Neural crest cell (in vitro differentiated cells): ENCODE results near the gene CENATAC. TPM values are rescaled to one million over a fixed set of nuclear protein-coding genes. Genes with fewer than 3 reads are reported as not detected.
"Not testable (repeated sequence)": the region's sequence is repeated elsewhere in the genome, so short reads cannot be mapped to it uniquely, and the experiment has no call there.

Source experiments
- DNase-seq: peaks from one replicate; pipeline ENCODE4 v3.0.0; 2021; ENCODE audit warnings: low read depth, mixed read lengths, low spot score
- H3K27ac Mint-ChIP-seq: one replicate; pipeline ENCODE4 v1.8.0; 2021; ENCODE audit warnings: mild to moderate bottlenecking, mixed read lengths; ENCODE audit not compliant: unreplicated experiment
- H3K27me3 Mint-ChIP-seq: 2 replicates; pipeline ENCODE4 v1.8.0; 2021; ENCODE audit warnings: low read depth, mild to moderate bottlenecking, mixed read lengths
- H3K36me3 Mint-ChIP-seq: 2 replicates; pipeline ENCODE4 v1.8.0; 2021; ENCODE audit warnings: low read depth, mild to moderate bottlenecking, mixed read lengths
- H3K4me1 Mint-ChIP-seq: 2 replicates; pipeline ENCODE4 v1.8.0; 2021; ENCODE audit warnings: mixed read lengths
- H3K4me3 Mint-ChIP-seq: one replicate; pipeline ENCODE4 v1.8.0; 2021; ENCODE audit warnings: mild to moderate bottlenecking, mixed read lengths
- H3K9me3 Mint-ChIP-seq: 2 replicates; pipeline ENCODE4 v1.8.0; 2021; ENCODE audit warnings: mixed read lengths
- total RNA-seq: library from RNA; stranded (reverse); gene quantifications from 2 replicates; pipeline ENCODE4 v1.2.1, GENCODE V29; 2021
- TF ChIP-seq, protein P1 (sequence below): fragments of 200-600 bp; sonication (generic); conservative IDR thresholded peaks from 2 replicates; pipeline ENCODE4 v1.5.0; 2021; ENCODE audit warnings: antibody characterized with exemption, mild to moderate bottlenecking

Gene CENATAC
- total RNA-seq, 1 donor from 2014 or later, result 32.5 TPM

DNA sequence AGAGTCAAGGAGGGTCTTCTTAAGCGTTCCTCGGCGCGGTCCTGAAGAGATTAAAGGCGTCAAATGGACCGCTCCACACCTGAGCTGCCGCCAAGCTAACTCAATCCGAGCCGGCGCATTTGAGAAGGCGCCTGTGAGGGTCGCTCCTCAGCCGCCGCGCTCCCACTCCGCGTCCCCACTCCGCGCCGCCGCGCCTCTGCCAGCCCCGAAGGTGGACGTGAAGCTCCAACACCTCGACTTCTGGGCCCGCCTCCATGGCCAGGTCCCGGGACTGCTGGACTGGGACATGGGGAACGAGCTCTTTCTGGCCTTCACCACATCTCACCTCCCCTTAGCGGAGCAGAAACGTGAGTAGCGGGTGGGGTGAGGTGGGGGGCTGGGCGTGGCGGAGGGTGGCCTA is 26.3 kb upstream of the CENATAC start, which contains the start of gene FOXR1:
FOXR1 (plus strand) TSS at position 116 of the 400 bp plus-strand sequence; CDS start at position 287, 171 bp downstream.
- H3K27ac Mint-ChIP-seq, result no peak within 1 kb of the TSS
- TF ChIP-seq, protein P1, sequence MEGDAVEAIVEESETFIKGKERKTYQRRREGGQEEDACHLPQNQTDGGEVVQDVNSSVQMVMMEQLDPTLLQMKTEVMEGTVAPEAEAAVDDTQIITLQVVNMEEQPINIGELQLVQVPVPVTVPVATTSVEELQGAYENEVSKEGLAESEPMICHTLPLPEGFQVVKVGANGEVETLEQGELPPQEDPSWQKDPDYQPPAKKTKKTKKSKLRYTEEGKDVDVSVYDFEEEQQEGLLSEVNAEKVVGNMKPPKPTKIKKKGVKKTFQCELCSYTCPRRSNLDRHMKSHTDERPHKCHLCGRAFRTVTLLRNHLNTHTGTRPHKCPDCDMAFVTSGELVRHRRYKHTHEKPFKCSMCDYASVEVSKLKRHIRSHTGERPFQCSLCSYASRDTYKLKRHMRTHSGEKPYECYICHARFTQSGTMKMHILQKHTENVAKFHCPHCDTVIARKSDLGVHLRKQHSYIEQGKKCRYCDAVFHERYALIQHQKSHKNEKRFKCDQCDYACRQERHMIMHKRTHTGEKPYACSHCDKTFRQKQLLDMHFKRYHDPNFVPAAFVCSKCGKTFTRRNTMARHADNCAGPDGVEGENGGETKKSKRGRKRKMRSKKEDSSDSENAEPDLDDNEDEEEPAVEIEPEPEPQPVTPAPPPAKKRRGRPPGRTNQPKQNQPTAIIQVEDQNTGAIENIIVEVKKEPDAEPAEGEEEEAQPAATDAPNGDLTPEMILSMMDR, result no peak
- no peaks in the 10 kb centered on the region for H3K36me3 Mint-ChIP-seq
- no peak for DNase-seq
- no peak within 1 kb of the TSS for H3K4me3 Mint-ChIP-seq
- H3K4me1 Mint-ChIP-seq, result peaks cover 5% of the 10 kb centered on the region
- peaks cover 2% of the 10 kb centered on the region for H3K9me3 Mint-ChIP-seq
- H3K27me3 Mint-ChIP-seq, result peaks cover 12% of the 10 kb centered on the region

DNA sequence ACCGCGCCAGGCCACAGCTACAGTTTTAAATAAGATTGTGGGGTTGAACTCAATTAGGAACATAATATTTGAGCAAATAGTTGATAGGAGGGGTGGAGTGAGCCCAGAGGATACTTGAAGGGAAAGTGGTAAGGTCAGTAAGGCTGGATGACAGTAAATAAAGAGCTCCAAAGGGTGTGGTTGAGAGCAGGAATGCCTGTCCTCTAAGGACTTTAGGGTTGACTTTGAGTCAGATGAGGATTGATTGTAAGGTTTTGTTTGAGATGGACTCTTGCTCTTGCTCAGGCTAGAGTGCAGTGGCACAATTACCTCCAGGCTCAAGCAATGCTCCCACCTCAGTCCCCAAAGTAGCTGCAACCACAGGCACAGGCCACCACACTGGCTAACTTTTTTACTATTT is 24.0 kb upstream of the CENATAC start:
- H3K4me1 Mint-ChIP-seq, result peaks cover 5% of the 10 kb centered on the region
- DNase-seq, result no peak
- peaks cover 12% of the 10 kb centered on the region for H3K27me3 Mint-ChIP-seq
- no peak overlapping the region for H3K4me3 Mint-ChIP-seq
- peaks cover 2% of the 10 kb centered on the region for H3K9me3 Mint-ChIP-seq
- TF ChIP-seq, protein P1, result no peak
- H3K27ac Mint-ChIP-seq, result no peak overlapping the region
- no peaks in the 10 kb centered on the region for H3K36me3 Mint-ChIP-seq

DNA sequence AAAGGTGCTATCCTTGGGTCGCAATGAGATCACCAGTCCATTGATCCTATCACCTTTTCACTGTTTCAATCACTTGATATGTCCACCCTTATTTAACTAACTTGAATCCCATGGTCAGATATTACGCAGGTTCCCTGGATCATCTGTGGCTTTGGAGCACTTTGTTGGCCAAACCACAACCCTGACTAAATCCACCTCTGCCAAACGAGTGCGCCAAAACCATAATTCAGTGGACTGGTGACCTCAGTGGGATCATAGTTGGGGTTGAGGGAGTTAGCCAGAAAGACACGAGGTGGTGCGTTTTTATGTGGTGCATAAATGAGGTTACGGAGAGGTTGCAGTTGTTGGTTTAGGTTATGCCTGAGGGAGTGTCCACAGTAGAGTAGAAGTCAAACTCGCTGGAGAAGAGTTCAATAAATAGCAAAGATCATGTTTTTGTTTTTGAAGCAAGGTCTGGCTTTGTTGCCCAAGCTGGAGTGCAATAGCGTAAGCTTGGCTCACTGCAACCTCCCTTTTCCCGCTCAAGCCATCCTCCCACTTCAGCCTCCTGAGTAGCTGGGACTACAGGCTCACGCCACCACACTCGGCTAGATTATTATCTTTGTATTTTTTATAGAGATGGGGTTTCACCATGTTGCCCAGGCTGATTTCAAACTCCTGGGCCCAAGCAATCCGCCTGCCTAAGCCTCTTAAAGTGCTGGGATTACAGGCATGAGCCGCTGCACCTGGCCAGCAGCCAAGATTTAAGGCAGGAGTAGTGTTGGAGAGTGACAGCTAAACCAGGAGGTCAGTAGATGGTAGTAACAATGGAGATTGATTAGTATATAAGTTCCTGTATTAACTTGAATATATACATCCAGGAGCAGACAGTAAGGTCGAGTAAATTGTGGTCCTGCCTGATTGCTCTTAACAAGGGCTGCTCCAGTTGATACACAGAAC is 21.9 kb upstream of the CENATAC start:
- Mint-ChIP-seq H3K9me3 (peaks cover 2% of the 10 kb centered on the region), H3K27ac (no peak overlapping the region), H3K4me3 (no peak overlapping the region), H3K4me1 (peaks cover 13% of the 10 kb centered on the region), H3K27me3 (peaks cover 12% of the 10 kb centered on the region), H3K36me3 (no peaks in the 10 kb centered on the region)
- DNase-seq, result no peak
- TF ChIP-seq, protein P1, result no peak

DNA sequence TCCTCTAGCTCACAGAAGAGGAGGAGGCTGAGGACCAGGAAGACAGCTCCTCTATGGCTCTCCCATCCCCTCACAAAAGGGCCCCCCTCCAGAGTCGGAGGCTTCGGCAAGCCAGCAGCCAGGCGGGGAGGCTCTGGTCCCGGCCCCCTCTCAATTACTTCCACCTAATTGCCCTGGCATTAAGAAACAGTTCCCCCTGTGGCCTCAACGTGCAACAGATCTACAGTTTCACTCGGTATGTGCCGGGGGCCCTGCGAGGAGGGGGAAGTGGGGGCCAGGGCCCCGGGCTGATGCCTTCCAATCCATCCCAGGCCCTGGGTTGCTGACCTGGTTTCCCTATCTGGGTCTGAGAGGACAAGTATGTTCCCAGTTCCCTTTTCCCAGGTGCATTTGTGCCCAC is 18.5 kb upstream of the CENATAC start:
- H3K36me3 Mint-ChIP-seq, result no peaks in the 10 kb centered on the region
- no peak for DNase-seq
- no peak overlapping the region for H3K27ac Mint-ChIP-seq
- peaks cover 13% of the 10 kb centered on the region for H3K4me1 Mint-ChIP-seq
- peaks cover 10% of the 10 kb centered on the region for H3K27me3 Mint-ChIP-seq
- TF ChIP-seq, protein P1, result no peak
- H3K9me3 Mint-ChIP-seq, result no peaks in the 10 kb centered on the region
- H3K4me3 Mint-ChIP-seq, result no peak overlapping the region

DNA sequence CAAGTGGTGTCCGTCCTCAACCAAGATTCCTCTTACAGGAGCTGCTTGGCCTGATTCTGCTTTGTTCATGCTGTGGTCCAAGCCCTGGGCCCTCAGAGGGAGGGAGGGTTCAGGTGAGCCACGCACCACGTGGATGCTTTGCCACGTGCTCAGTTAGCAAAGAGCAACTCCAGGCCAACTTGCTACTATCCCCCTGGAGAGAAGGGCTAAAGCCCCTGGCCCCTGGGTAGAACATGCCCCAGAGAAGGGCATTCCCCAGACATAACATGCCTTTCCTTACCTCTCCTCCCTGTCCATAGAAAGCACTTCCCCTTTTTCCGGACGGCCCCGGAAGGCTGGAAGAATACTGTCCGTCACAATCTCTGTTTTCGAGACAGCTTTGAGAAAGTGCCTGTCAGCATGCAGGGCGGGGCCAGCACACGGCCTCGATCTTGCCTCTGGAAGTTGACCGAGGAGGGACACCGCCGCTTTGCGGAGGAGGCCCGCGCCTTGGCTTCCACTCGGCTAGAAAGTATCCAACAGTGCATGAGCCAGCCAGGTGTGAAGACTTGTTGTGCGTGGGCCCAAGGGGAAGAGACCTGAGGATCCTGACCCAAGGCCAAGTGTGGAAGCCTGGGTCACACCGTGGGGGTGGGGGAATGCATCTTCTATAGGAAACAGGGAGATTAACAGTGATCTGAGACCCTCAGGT is 17.6 kb upstream of the CENATAC start:
- TF ChIP-seq, protein P1, result no peak
- no peaks in the 10 kb centered on the region for H3K9me3 Mint-ChIP-seq
- peaks cover 8% of the 10 kb centered on the region for H3K4me1 Mint-ChIP-seq
- H3K27me3 Mint-ChIP-seq, result peaks cover 4% of the 10 kb centered on the region
- H3K36me3 Mint-ChIP-seq, result no peaks in the 10 kb centered on the region
- H3K4me3 Mint-ChIP-seq, result no peak overlapping the region
- no peak for DNase-seq
- peak overlapping the region; percentile 84 for H3K27ac Mint-ChIP-seq

DNA sequence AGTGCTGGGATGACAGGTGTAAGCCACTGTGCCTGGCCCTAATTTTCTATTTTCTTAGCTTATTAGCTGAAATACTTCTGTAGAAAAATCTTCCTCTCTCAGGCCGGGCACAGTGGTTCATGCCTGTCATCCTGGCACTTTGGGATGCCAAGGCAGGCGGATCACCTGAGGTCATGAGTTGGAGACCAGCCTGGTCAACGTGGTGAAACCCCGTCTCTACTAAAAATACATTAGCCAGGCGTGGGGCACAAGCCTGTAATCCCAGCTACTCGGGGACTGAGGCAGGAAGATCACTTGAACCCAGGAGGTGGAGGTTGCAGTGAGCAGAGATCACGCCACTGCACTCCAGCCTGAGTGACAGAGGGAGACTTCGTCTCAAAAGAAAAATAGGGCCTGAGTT is 13.6 kb upstream of the CENATAC start:
- not testable (repeated sequence) for H3K27me3 Mint-ChIP-seq, H3K4me1 Mint-ChIP-seq, H3K27ac Mint-ChIP-seq, H3K4me3 Mint-ChIP-seq, DNase-seq, H3K36me3 Mint-ChIP-seq, H3K9me3 Mint-ChIP-seq
